Gastrocnemius medialis (tissue), 4 donors: ENCODE results near the gene ZDHHC22.
A peak's percentile ranks its signal among the peaks of the same experiment; 100 is the strongest.

Source experiments
- CTCF ChIP-seq, 5 experiments: fragments of 450-650 bp in 3 of 5; fragments of 200-600 bp in 2 of 5; sonication (generic) in 2 of 5; IDR thresholded peaks in 4 of 5; conservative IDR thresholded peaks in 1 of 5; 1 replicate in 4 of 5; 2 replicates in 1 of 5; pipeline ENCODE4 v1.5.1; 2016 to 2019; ENCODE audit warnings: antibody characterized with exemption in 5 of 5, mild to moderate bottlenecking in 3 of 5, moderate library complexity in 3 of 5
- POLR2A ChIP-seq, 2 donors: fragments of 450-650 bp; IDR thresholded peaks; one replicate each; pipeline ENCODE4 v1.6.1; 2017; ENCODE audit warnings: antibody characterized with exemption in 2 of 2, mild to moderate bottlenecking in 2 of 2, moderate library complexity in 2 of 2

DNA sequence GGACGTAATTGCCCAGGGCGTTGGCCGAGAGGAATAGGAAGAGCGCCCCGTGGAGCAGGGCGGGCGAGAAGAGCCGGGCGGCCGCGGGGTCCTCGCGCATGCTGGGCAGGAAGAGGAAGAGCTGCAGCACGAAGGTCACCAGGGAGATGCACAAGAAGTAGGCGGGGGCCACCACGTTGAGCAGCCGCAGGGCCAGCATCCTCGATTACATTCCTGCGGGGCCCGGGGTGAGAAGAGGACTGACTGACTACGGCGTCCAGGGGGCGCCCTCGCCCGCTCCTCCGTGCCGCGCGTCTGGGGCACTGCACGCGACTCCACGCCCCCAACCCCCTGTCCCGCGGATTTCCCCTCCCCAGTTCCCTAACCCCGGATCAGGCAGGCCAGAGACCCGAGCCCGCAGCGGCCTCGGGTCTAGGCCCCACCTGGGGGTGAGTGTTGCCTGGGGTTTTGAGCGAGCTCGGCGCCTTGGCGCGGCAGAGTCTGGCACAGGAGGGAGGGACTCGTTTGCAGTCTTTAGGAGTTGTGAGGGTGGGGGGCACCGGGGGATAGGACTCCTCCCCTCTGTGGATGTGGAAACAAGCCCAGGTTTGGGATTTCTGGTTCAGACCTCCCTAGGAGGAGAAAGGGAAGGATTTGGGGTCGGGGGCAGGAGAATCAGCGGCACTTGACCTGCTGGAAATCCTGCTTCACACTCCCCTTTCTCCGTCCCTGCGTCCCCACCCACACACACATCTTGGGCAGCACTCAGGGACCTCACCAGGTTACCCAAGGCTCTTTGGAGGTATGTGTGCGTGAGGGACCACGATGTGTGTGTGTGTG lies 1.8 kb downstream of the ZDHHC22 start:
- TF ChIP-seq CTCF (IDR thresholded peaks at IDR 0.05 in 4 of 5, conservative IDR thresholded peaks at IDR 0.05 in 1 of 5), result peak in 3 of 5 experiments; percentile 35 to 48 (median 37)
- TF ChIP-seq POLR2A (IDR thresholded peaks at IDR 0.05), result no peak
